Diencephalon (tissue), 1 donor: ENCODE results near the gene LAMTOR1. TPM values are rescaled to one million over a fixed set of nuclear protein-coding genes. Genes with fewer than 3 reads are reported as not detected.

ENCODE experiments used
- small RNA-seq: library from RNA; depleted of rRNA; stranded (forward); fragments of <200 nt; gene quantifications from one replicate; pipeline ENCODE3, GENCODE V24; 2014
- total RNA-seq: library from RNA; depleted of rRNA; stranded (reverse); fragments of >200 nt; gene quantifications from one replicate; pipeline ENCODE4 v1.2.3, GENCODE V29; 2014

The LAMTOR1 gene
- total RNA-seq = 60.0 TPM

GRCh38 chr11:72102946-72103753 is at the start of gene LAMTOR1:
Gene LAMTOR1, minus strand, starts transcription at chr11:72103297. Its CDS starts 73 bp downstream, at chr11:72103224.

GRCh38 chr11:72135473-72135872 is 32.4 kb upstream of the LAMTOR1 start, which contains the start of gene FOLR3:
Gene FOLR3, plus strand, starts transcription at chr11:72135725. Its CDS starts 228 bp downstream, at chr11:72135953.

GRCh38 chr11:72112143-72112977 is 9.3 kb upstream of the LAMTOR1 start, which contains the start of gene ANAPC15:
Gene ANAPC15, minus strand, starts transcription at chr11:72112695. Its CDS starts 1,419 bp downstream, at chr11:72111276.

GRCh38 chr11:72105888-72106287 is 2.8 kb upstream of the LAMTOR1 start, which contains the start of gene TOMT:
Gene TOMT, plus strand, starts transcription at chr11:72105924. Its CDS starts 28 bp downstream, at chr11:72105952.

GRCh38 chr11:72080326-72081183 is 22.5 kb downstream of the LAMTOR1 start, which contains the start of the genes LRRC51 and NUMA1:
Gene LRRC51, plus strand, starts transcription at chr11:72080850. Its CDS starts 8,234 bp downstream, at chr11:72089084.
Gene NUMA1, minus strand, starts transcription at chr11:72080542. Its CDS starts 44,599 bp downstream, at chr11:72035943.

Small RNAs within 50 kb of the gene (small RNA-seq; reads per million reads assigned to genes)
- not detected for gene MIR3165
- gene RNU6-72P = not detected

Other genes with a start within 250 kb of the LAMTOR1 start
- gene DEFB131B, start 224.8 kb downstream of the LAMTOR1 start, total RNA-seq = not detected
- 13.6 TPM for gene XNDC1N, start 174.7 kb downstream of the LAMTOR1 start, total RNA-seq
- 27.5 TPM for gene RNF121, start 174.3 kb downstream of the LAMTOR1 start, total RNA-seq
- 2.8 TPM for gene IL18BP, start 104.4 kb downstream of the LAMTOR1 start, total RNA-seq
- 144 TPM for gene NUMA1, start 22.8 kb downstream of the LAMTOR1 start, total RNA-seq
- 18.7 TPM for gene LRRC51, start 22.4 kb downstream of the LAMTOR1 start, total RNA-seq
- not detected for gene TOMT, start 2.6 kb upstream of the LAMTOR1 start, total RNA-seq
- gene ANAPC15, start 9.4 kb upstream of the LAMTOR1 start, total RNA-seq = 15.5 TPM
- gene FOLR3, start 32.4 kb upstream of the LAMTOR1 start, total RNA-seq = not detected
- gene FOLR1, start 88.8 kb upstream of the LAMTOR1 start, total RNA-seq = 9.2 TPM
- gene FOLR2, start 113.5 kb upstream of the LAMTOR1 start, total RNA-seq = 10.8 TPM
- gene INPPL1, start 121.5 kb upstream of the LAMTOR1 start, total RNA-seq = 20.5 TPM
- not detected for gene PHOX2A, start 140.9 kb upstream of the LAMTOR1 start, total RNA-seq